ENCODE data around the gene MINDY3.

MINDY3 gene

DNA sequence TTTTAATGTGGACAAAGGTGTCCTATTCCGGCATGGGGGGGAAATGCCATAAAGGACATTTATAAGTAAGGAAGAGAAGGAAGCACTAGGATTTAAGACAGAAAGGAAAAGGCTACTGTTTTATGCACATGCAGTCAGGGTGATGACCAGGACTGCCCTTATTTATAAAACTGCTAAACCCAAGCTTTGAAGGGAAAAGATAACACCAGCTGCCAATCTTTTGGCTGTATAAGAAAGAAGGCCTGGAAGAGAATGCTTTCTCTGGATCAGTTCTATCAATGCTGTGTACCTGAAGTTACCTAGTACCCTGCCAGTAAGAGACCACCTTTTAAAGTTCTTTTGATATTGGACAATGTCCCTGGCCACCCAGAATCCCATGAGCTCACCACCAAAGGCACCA is 59.2 kb downstream of the MINDY3 start:
- no peak for TF ChIP-seq ZNF140 (tag by site-specific recombination; IDR thresholded peaks at IDR 0.05)
- no peak for TF ChIP-seq ZNF76 (tag by site-specific recombination; IDR thresholded peaks at IDR 0.05; ENCODE audit: borderline replicate concordance, low read depth)
- peak; percentile 49 for TF ChIP-seq SETDB1 (IDR thresholded peaks at IDR 0.05; ENCODE audit: insufficient read length, low read length)
- TF ChIP-seq ZNF335 (tag by site-specific recombination; conservative IDR thresholded peaks at IDR 0.05) = no peak
- TF ChIP-seq IKZF3 (tag by site-specific recombination; IDR thresholded peaks at IDR 0.05) = no peak
- CTCF ChIA-PET = interaction anchor here (0.9 kb wide), 1 partner anchor 25 kb away, joined by 4 read pairs; no protein-coding TSS in a partner anchor

DNA sequence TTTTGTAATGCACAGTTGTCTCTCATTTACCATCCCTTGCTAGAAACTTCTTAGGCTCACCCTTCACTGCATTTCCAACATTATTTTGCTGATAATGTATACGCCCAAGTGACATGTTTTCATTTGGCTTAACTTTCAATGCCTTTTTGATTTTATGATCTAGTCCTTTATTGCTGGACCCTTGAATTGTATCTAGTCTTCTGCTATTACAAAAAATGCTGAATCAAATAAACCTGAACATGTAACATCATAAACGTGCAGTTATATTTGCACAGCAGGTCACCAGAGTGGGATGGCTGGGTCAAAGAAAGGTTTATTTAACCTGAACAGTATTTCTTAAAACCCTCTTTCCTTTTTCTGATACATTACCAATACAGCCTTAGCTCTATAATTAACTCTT is 63.0 kb downstream of the MINDY3 start:
- H3K9me3 ChIP-seq (ENCODE audit: control insufficient read depth, insufficient read depth, low read depth, low read length) = no peaks in the 10 kb centered on the region
- H3K4me1 ChIP-seq (ENCODE audit: control insufficient read depth, insufficient read depth, low read length) = peaks cover 52% of the 10 kb centered on the region
- ChIA-PET POLR2A (no interaction called here), CTCF (interaction anchor here (0.6 to 1.0 kb wide), 3 partner anchors 71 to 1843 kb away, joined by 3 to 4 read pairs (median 3); no protein-coding TSS in a partner anchor)
- H3K4me3 ChIP-seq (ENCODE audit: low read depth, low read length) = no peak overlapping the region
- peaks cover 0 to 6% of the 10 kb centered on the region in 2 experiments; a peak in 1 of 3 replicates for H3K36me3 ChIP-seq (ENCODE audit: control insufficient read depth in 2 of 2, insufficient read depth in 1 of 2, low read length in 2 of 2)
- H3K27ac ChIP-seq (ENCODE audit: extremely low read depth, low read depth, low read length) = 0 out of 2 replicates have a peak overlapping the region, but pooled peaks have one; percentile 37
- TF ChIP-seq OVOL3 (tag by site-specific recombination; IDR thresholded peaks at IDR 0.05) = peak; percentile 88
- peak; percentile 26; the same call in 1 of the 2 replicates for TF ChIP-seq KLF1 (tag by site-specific recombination; IDR thresholded peaks at IDR 0.05)
- TF ChIP-seq, protein P1, sequence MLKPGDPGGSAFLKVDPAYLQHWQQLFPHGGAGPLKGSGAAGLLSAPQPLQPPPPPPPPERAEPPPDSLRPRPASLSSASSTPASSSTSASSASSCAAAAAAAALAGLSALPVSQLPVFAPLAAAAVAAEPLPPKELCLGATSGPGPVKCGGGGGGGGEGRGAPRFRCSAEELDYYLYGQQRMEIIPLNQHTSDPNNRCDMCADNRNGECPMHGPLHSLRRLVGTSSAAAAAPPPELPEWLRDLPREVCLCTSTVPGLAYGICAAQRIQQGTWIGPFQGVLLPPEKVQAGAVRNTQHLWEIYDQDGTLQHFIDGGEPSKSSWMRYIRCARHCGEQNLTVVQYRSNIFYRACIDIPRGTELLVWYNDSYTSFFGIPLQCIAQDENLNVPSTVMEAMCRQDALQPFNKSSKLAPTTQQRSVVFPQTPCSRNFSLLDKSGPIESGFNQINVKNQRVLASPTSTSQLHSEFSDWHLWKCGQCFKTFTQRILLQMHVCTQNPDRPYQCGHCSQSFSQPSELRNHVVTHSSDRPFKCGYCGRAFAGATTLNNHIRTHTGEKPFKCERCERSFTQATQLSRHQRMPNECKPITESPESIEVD (tag by site-specific recombination; IDR thresholded peaks at IDR 0.05) = peak; percentile 6; the same call in 1 of the 2 replicates
- TF ChIP-seq ZNF621 (tag by site-specific recombination; IDR thresholded peaks at IDR 0.05) = no peak
- TF ChIP-seq, protein P2, sequence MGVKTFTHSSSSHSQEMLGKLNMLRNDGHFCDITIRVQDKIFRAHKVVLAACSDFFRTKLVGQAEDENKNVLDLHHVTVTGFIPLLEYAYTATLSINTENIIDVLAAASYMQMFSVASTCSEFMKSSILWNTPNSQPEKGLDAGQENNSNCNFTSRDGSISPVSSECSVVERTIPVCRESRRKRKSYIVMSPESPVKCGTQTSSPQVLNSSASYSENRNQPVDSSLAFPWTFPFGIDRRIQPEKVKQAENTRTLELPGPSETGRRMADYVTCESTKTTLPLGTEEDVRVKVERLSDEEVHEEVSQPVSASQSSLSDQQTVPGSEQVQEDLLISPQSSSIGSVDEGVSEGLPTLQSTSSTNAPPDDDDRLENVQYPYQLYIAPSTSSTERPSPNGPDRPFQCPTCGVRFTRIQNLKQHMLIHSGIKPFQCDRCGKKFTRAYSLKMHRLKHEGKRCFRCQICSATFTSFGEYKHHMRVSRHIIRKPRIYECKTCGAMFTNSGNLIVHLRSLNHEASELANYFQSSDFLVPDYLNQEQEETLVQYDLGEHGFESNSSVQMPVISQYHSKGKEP (tag by site-specific recombination; IDR thresholded peaks at IDR 0.05) = peak; percentile 62
- TF ChIP-seq ZSCAN23 (tag by site-specific recombination; IDR thresholded peaks at IDR 0.05) = no peak
- TF ChIP-seq FEZF1 (tag by site-specific recombination; IDR thresholded peaks at IDR 0.05) = peak; percentile 72
- peak; percentile 69 for TF ChIP-seq ZNF843 (tag by site-specific recombination; IDR thresholded peaks at IDR 0.05)
- TF ChIP-seq, protein P3, sequence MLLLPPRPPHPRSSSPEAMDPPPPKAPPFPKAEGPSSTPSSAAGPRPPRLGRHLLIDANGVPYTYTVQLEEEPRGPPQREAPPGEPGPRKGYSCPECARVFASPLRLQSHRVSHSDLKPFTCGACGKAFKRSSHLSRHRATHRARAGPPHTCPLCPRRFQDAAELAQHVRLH (tag by site-specific recombination; IDR thresholded peaks at IDR 0.05) = peak; percentile 12; the same call in 1 of the 2 replicates
- peak; percentile 6; the same call in 1 of the 2 replicates for TF ChIP-seq OSR2 (tag by site-specific recombination; IDR thresholded peaks at IDR 0.05)
- TF ChIP-seq, protein P4, sequence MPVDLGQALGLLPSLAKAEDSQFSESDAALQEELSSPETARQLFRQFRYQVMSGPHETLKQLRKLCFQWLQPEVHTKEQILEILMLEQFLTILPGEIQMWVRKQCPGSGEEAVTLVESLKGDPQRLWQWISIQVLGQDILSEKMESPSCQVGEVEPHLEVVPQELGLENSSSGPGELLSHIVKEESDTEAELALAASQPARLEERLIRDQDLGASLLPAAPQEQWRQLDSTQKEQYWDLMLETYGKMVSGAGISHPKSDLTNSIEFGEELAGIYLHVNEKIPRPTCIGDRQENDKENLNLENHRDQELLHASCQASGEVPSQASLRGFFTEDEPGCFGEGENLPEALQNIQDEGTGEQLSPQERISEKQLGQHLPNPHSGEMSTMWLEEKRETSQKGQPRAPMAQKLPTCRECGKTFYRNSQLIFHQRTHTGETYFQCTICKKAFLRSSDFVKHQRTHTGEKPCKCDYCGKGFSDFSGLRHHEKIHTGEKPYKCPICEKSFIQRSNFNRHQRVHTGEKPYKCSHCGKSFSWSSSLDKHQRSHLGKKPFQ (tag by site-specific recombination; IDR thresholded peaks at IDR 0.05) = peak; percentile 24; the same call in 1 of the 2 replicates
- TF ChIP-seq WT1 (tag by site-specific recombination; IDR thresholded peaks at IDR 0.05) = peak; percentile 82
- no peak for TF ChIP-seq ZNF426 (tag by site-specific recombination; IDR thresholded peaks at IDR 0.05)
- peak; percentile 56; the same call in 1 of the 2 replicates for TF ChIP-seq TSHZ1 (tag by site-specific recombination; IDR thresholded peaks at IDR 0.05; ENCODE audit: borderline replicate concordance)
- TF ChIP-seq HOXD13 (CRISPR knock-in tag; IDR thresholded peaks at IDR 0.05; ENCODE audit: borderline replicate concordance) = peak; percentile 20; the same call in 1 of the 2 replicates
- peak; percentile 72 for TF ChIP-seq PRDM4 (tag by site-specific recombination; IDR thresholded peaks at IDR 0.05)
- no peak for TF ChIP-seq ZNF670 (tag by site-specific recombination; IDR thresholded peaks at IDR 0.05; ENCODE audit: low read depth)

More for the DNA sequence above, 59.2 kb downstream of the MINDY3 start:
- H3K9me3 ChIP-seq (ENCODE audit: control insufficient read depth, insufficient read depth, low read depth, low read length) = no peaks in the 10 kb centered on the region
- POLR2A ChIA-PET = no interaction called here
- H3K4me3 ChIP-seq (ENCODE audit: low read depth, low read length) = no peak overlapping the region
- peaks cover 0 to 10% of the 10 kb centered on the region in 2 experiments; a peak in 1 of 3 replicates for H3K36me3 ChIP-seq (ENCODE audit: control insufficient read depth in 2 of 2, insufficient read depth in 1 of 2, low read length in 2 of 2)
- H3K27ac ChIP-seq (ENCODE audit: extremely low read depth, low read depth, low read length) = no peak overlapping the region
- H3K4me1 ChIP-seq (ENCODE audit: control insufficient read depth, insufficient read depth, low read length) = peaks cover 41% of the 10 kb centered on the region

Measured in HEK293 (cell line).